Ishikawa (cell line): ENCODE data around the gene FAM20C.

ENCODE experiments used
- CEBPB ChIP-seq: IDR thresholded peaks from 2 replicates; pipeline ENCODE4 v1.6.1; 2012
- CREB1 ChIP-seq: IDR thresholded peaks from 2 replicates; pipeline ENCODE4 v1.6.1; 2012; ENCODE audit warnings: low read depth
- EGR1 ChIP-seq: IDR thresholded peaks from 2 replicates; pipeline ENCODE4 v1.6.1; 2012
- EP300 ChIP-seq: IDR thresholded peaks from 2 replicates; pipeline ENCODE4 v1.6.1; 2012; ENCODE audit warnings: borderline replicate concordance
- FOXM1 ChIP-seq: IDR thresholded peaks from 2 replicates; pipeline ENCODE4 v1.6.1; 2012; ENCODE audit warnings: low read depth, borderline replicate concordance
- NFIC ChIP-seq: IDR thresholded peaks from 2 replicates; pipeline ENCODE4 v1.6.1; 2012
- RAD21 ChIP-seq: IDR thresholded peaks from 2 replicates; pipeline ENCODE4 v1.6.1; 2012; ENCODE audit warnings: low read depth
- TAF1 ChIP-seq: IDR thresholded peaks from 2 replicates; pipeline ENCODE4 v1.6.1; 2012; ENCODE audit warnings: low read depth, mild to moderate bottlenecking
- TCF12 ChIP-seq: IDR thresholded peaks from 2 replicates; pipeline ENCODE4 v1.6.1; 2012; ENCODE audit warnings: low read depth
- TEAD4 ChIP-seq: IDR thresholded peaks from 2 replicates; pipeline ENCODE4 v1.6.1; 2012
- YY1 ChIP-seq: IDR thresholded peaks from 2 replicates; pipeline ENCODE4 v1.6.1; 2012; ENCODE audit warnings: low read depth
- ZBTB7A ChIP-seq: IDR thresholded peaks from 2 replicates; pipeline ENCODE4 v1.6.1; 2012; ENCODE audit warnings: low read depth
- TF ChIP-seq, protein P1 (sequence below): IDR thresholded peaks from 2 replicates; pipeline ENCODE4 v1.6.1; 2012
- TF ChIP-seq, protein P2 (sequence below): IDR thresholded peaks from 2 replicates; pipeline ENCODE4 v1.6.1; 2012; ENCODE audit warnings: low read depth, mild to moderate bottlenecking
- TF ChIP-seq, protein P3 (sequence below): IDR thresholded peaks from 2 replicates; pipeline ENCODE4 v1.6.1; 2012

FAM20C gene

DNA sequence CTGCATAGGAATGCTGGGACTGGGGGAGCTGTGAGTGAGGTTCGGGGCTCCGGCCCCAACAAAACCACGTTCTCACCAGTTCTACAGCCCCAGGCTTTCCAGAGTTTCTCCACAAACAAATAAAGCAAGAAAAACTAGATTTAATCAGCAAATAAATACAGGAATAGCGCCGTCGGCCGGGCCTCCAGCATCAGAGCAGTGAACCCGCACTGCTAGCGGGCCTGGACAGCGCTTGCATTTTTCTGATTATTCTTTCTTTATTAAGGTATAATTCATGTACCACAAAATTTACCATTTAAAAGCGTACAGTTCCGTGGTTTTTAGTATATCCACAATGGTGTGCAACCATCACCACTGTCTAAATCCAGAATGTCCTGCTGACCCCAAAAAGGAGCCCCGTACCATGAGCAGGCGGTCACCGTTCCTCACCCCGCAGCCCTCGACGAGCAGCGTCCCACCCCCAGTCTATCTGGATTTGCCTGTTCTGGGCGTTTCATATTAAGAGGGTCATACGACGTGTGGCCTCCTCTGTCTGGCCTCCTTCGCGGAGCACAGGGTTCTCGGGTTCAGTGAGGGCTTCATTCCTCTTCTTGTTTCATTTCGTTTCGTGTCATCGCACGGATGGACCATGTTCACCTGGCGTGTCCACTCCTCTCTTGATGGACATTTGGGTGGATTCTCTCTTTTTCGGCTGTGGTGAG, 62.1 kb downstream of the FAM20C start:
- TF ChIP-seq CEBPB (no peak), NFIC (no peak), CREB1 (no peak), TEAD4 (no peak), FOXM1 (no peak), TAF1 (no peak), YY1 (no peak), TCF12 (no peak), ZBTB7A (no peak)
- TF ChIP-seq, protein P1, sequence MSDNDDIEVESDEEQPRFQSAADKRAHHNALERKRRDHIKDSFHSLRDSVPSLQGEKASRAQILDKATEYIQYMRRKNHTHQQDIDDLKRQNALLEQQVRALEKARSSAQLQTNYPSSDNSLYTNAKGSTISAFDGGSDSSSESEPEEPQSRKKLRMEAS = no peak
- TF ChIP-seq, protein P2, sequence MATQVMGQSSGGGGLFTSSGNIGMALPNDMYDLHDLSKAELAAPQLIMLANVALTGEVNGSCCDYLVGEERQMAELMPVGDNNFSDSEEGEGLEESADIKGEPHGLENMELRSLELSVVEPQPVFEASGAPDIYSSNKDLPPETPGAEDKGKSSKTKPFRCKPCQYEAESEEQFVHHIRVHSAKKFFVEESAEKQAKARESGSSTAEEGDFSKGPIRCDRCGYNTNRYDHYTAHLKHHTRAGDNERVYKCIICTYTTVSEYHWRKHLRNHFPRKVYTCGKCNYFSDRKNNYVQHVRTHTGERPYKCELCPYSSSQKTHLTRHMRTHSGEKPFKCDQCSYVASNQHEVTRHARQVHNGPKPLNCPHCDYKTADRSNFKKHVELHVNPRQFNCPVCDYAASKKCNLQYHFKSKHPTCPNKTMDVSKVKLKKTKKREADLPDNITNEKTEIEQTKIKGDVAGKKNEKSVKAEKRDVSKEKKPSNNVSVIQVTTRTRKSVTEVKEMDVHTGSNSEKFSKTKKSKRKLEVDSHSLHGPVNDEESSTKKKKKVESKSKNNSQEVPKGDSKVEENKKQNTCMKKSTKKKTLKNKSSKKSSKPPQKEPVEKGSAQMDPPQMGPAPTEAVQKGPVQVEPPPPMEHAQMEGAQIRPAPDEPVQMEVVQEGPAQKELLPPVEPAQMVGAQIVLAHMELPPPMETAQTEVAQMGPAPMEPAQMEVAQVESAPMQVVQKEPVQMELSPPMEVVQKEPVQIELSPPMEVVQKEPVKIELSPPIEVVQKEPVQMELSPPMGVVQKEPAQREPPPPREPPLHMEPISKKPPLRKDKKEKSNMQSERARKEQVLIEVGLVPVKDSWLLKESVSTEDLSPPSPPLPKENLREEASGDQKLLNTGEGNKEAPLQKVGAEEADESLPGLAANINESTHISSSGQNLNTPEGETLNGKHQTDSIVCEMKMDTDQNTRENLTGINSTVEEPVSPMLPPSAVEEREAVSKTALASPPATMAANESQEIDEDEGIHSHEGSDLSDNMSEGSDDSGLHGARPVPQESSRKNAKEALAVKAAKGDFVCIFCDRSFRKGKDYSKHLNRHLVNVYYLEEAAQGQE = no peak
- TF ChIP-seq, protein P3, sequence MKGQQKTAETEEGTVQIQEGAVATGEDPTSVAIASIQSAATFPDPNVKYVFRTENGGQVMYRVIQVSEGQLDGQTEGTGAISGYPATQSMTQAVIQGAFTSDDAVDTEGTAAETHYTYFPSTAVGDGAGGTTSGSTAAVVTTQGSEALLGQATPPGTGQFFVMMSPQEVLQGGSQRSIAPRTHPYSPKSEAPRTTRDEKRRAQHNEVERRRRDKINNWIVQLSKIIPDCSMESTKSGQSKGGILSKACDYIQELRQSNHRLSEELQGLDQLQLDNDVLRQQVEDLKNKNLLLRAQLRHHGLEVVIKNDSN = no peak

DNA sequence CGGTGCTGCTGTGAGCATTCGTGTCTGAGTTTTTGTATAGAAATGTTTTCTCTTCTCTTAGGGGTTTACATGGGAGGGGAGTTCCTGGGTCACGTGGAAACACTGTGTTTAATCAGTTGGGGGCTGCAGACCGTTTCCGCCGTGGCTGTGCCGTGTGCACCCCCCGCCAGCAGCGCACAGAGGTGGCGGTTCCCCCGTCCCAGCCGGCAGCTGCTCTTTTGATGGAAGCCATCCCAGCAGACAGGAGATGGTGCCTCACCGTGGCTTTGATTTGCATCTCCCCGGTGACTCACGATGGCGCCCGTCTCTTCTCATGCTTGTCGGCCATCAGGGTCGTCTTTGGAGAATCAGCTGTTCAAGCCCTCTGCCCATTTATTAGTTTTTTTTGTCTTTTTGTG, 62.7 kb downstream of the FAM20C start:
- TF ChIP-seq EP300 (no peak), TAF1 (no peak)
- TF ChIP-seq, protein P3 = no peak

DNA sequence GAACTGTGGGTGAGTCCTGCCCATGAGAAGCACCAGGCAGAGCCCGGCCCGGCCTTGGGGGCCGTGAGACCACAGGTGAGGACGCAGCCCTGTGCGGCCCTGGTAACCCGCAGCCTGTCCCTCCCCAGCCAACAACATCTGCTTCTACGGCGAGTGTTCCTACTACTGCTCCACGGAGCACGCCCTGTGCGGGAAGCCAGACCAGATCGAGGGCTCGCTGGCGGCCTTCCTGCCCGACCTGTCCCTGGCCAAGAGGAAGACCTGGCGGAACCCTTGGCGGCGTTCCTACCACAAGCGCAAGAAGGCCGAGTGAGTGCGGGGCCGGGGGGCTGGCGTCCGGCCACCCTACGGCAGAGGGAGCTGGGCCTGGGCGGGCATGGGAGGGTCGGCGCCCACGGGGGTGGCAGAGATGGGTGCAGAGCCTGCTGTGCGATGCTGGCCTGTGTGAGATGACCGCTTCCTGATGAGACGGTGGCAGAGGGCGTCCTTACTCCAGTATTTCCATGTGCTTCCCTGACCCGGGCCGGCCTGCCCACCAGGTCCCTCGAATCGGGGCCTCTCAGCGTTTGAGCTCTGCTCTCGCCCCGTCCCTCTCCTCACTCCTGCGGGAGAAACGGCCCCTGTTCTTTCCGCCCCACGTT, 63.5 kb downstream of the FAM20C start:
- TF ChIP-seq FOXM1 = no peak
- TF ChIP-seq TEAD4 = no peak
- TF ChIP-seq TAF1 = no peak
- TF ChIP-seq EP300 = no peak
- no peak for TF ChIP-seq CREB1
- TF ChIP-seq, protein P1 = no peak
- TF ChIP-seq ZBTB7A = no peak

DNA sequence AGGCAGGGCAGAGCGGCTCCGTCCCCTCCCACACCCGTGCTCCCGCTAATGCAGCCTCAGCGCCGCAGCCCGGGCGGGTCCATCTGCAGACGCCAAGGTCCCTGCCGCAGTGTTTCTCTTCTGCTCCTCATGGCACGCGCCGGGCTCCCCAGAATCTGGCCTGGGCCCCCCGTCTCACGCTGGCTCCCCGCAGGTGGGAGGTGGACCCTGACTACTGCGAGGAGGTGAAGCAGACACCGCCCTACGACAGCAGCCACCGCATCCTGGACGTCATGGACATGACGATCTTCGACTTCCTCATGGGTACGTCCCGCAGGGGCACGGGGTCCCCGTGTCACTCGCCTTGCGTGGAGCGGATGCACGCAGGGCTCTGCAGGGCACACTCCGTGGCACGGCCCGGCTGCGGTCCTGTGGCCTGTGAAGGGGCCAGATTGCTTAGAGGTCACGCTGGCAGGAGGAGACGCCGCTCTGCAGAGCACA, 64.1 kb downstream of the FAM20C start:
- TF ChIP-seq, protein P3 = no peak
- TF ChIP-seq CREB1 (no peak), RAD21 (no peak), ZBTB7A (no peak), TEAD4 (no peak), EP300 (no peak), TCF12 (no peak), EGR1 (no peak), NFIC (no peak), TAF1 (no peak)
- TF ChIP-seq, protein P1 = no peak
- TF ChIP-seq, protein P2 = no peak

DNA sequence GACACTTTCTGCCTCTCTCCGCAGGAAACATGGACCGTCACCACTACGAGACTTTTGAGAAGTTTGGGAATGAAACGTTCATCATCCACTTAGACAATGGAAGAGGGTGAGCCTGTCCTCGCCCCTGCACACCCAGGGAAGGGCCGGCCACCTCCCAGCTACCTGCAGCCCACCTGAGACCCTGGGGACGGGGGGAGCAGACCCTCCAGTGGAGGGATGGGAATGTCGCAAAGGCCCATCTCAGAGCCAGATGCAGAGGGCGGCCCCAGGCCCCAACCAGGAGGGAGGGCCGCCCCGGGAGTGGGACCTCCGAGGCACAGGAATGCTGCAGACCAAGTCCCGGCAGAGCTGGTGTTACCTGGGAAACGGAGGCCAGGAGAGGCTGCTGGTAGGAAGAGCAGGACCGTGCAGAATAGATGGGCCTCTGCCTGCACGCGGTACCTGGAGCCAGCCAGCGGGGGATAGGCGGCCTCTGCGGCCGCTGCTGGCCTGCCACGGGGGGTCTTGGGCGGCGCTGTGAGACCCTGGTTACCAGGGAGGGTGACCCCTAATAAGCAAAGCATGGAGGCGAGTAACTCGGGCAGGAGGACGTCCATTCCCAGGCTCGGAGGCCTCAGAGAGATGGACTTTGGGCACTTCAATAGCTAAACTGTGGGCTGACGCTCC, 64.7 kb downstream of the FAM20C start:
- TF ChIP-seq TCF12 (no peak), FOXM1 (no peak), NFIC (no peak), EGR1 (no peak), YY1 (no peak), ZBTB7A (no peak), EP300 (no peak), RAD21 (no peak), TAF1 (no peak)
- TF ChIP-seq, protein P2 = no peak
- TF ChIP-seq, protein P1 = no peak
